HFFc6 (cell line): ENCODE data around the gene DHH. TPM values are rescaled to one million over a fixed set of nuclear protein-coding genes. Genes with fewer than 3 reads are reported as not detected.

Experiments
- DNase-seq: peaks from one replicate; pipeline ENCODE4 v3.0.0-alpha.2; 2018
- H3K27ac Mint-ChIP-seq: 2 replicates; pipeline ENCODE4 v1.8.0; 2020; ENCODE audit warnings: mild to moderate bottlenecking, mixed read lengths
- H3K27me3 Mint-ChIP-seq: 2 replicates; pipeline ENCODE4 v1.8.0; 2021; ENCODE audit warnings: mild to moderate bottlenecking, moderate library complexity, mixed read lengths; ENCODE audit not compliant: insufficient read depth
- H3K36me3 Mint-ChIP-seq: 2 replicates; pipeline ENCODE4 v1.8.0; 2021; ENCODE audit warnings: low read depth, mixed read lengths
- H3K4me1 Mint-ChIP-seq: 2 replicates; pipeline ENCODE4 v1.8.0; 2020; ENCODE audit warnings: low read depth, mixed read lengths
- H3K4me3 Mint-ChIP-seq: 2 replicates; pipeline ENCODE4 v1.8.0; 2020; ENCODE audit warnings: mild to moderate bottlenecking, moderate library complexity, mixed read lengths
- H3K9me3 Mint-ChIP-seq: 2 replicates; pipeline ENCODE4 v1.8.0; 2020; ENCODE audit warnings: mild to moderate bottlenecking, mixed read lengths
- total RNA-seq, 6 experiments: library from RNA; stranded (reverse); fragmentation: NEBNext Ultra II Directional; extraction: Animal tissue kit (Norgen Biotek cat#: 25700); gene quantifications; 2 replicates in 1 of 6; 3 replicates in 5 of 6; pipeline ENCODE4 v1.2.3, GENCODE V29; 2021
- TF ChIP-seq, protein P1 (sequence below): fragments of 200-600 bp; sonication (generic); IDR thresholded peaks from 2 replicates; pipeline ENCODE4 v1.5.0; 2021; ENCODE audit warnings: antibody characterized with exemption, mild to moderate bottlenecking

Gene DHH
- total RNA-seq, 6 experiments from 2014 or later, result 0.07 TPM; not detected in 5

DNA sequence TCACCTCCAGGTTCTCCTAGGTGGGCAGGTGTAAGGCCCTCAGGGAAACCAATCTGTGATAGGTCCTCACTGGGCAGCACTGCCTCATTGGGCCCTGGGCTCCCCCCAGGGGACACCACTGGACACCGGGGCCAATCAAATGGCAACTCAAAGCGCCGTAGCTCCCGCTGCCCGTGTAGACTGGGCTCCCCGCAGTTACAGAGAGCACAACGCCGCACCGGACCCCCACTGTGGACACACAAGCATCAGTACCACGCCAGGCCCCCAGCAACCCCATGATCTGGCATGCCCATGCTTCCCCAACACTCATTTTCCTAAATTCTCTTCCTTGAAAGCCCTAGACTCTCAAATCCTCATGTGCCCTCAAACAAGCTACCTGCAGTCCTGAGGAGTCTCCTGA, 40.1 kb downstream of the DHH start:
- TF ChIP-seq, protein P1, sequence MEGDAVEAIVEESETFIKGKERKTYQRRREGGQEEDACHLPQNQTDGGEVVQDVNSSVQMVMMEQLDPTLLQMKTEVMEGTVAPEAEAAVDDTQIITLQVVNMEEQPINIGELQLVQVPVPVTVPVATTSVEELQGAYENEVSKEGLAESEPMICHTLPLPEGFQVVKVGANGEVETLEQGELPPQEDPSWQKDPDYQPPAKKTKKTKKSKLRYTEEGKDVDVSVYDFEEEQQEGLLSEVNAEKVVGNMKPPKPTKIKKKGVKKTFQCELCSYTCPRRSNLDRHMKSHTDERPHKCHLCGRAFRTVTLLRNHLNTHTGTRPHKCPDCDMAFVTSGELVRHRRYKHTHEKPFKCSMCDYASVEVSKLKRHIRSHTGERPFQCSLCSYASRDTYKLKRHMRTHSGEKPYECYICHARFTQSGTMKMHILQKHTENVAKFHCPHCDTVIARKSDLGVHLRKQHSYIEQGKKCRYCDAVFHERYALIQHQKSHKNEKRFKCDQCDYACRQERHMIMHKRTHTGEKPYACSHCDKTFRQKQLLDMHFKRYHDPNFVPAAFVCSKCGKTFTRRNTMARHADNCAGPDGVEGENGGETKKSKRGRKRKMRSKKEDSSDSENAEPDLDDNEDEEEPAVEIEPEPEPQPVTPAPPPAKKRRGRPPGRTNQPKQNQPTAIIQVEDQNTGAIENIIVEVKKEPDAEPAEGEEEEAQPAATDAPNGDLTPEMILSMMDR, result no peak
- no peaks in the 10 kb centered on the region for H3K9me3 Mint-ChIP-seq
- peaks cover 55% of the 10 kb centered on the region for H3K4me1 Mint-ChIP-seq
- peaks cover 45% of the 10 kb centered on the region for H3K36me3 Mint-ChIP-seq
- no peak overlapping the region for H3K4me3 Mint-ChIP-seq
- DNase-seq, result no peak
- no peaks in the 10 kb centered on the region for H3K27me3 Mint-ChIP-seq
- H3K27ac Mint-ChIP-seq, result peak overlapping the region; percentile 67

- TF ChIP-seq, protein P1, result no peak
- H3K27me3 Mint-ChIP-seq, result no peaks in the 10 kb centered on the region
- no peak overlapping the region for H3K27ac Mint-ChIP-seq
- no peaks in the 10 kb centered on the region for H3K9me3 Mint-ChIP-seq
- peaks cover 59% of the 10 kb centered on the region for H3K4me1 Mint-ChIP-seq
- DNase-seq, result no peak
- H3K36me3 Mint-ChIP-seq, result peaks cover 43% of the 10 kb centered on the region
- H3K4me3 Mint-ChIP-seq, result no peak overlapping the region
Measured at GRCh38 chr12:49054096-49054495, 40.5 kb downstream of the DHH start.

GRCh38 chr12:49052451-49053208, 42.0 kb downstream of the DHH start:
- peaks cover 53% of the 10 kb centered on the region for H3K36me3 Mint-ChIP-seq
- peaks cover 52% of the 10 kb centered on the region for H3K4me1 Mint-ChIP-seq
- no peaks in the 10 kb centered on the region for H3K27me3 Mint-ChIP-seq
- DNase-seq, result no peak
- TF ChIP-seq, protein P1, result peak; percentile 43
- no peak overlapping the region for H3K27ac Mint-ChIP-seq
- no peaks in the 10 kb centered on the region for H3K9me3 Mint-ChIP-seq
- H3K4me3 Mint-ChIP-seq, result no peak overlapping the region

DNA sequence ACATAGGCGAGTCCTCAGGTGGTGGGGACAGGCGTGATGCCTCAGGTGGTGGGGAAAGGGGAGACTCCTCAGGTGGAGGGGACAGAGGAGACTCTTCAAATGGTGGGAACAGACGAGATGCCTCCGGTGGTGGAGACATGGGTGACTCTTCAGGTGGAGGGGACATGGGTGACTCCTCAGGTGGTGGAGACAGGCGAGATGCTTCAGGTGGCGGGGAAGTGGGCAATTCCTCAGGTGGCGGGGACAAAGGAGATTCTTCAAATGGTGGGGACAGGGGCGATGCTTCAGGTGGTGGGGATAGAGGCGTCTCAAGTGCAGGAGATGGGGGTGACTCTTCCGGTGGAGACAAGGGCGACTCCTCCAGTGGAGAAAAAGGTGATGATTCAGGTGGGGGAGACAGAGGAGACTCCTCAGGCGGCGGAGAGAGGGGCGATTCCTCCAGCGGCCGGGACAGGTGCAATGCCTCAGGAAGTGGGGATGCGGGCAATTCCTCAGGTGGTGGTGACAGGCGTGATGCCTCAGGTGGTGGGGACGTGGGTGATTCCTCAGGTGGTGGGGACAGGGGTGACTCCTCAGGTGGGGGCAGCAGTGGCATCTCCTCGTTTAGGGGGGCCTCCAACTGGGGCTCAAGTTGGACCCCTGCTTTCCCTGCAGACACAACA, 42.7 kb downstream of the DHH start:
- no peaks in the 10 kb centered on the region for H3K9me3 Mint-ChIP-seq
- peaks cover 45% of the 10 kb centered on the region for H3K4me1 Mint-ChIP-seq
- no peaks in the 10 kb centered on the region for H3K27me3 Mint-ChIP-seq
- H3K27ac Mint-ChIP-seq, result no peak overlapping the region
- TF ChIP-seq, protein P1, result no peak
- DNase-seq, result no peak
- H3K4me3 Mint-ChIP-seq, result no peak overlapping the region
- peaks cover 54% of the 10 kb centered on the region for H3K36me3 Mint-ChIP-seq

GRCh38 chr12:49051373-49051764, 43.2 kb downstream of the DHH start:
- no peaks in the 10 kb centered on the region for H3K9me3 Mint-ChIP-seq
- H3K27me3 Mint-ChIP-seq, result no peaks in the 10 kb centered on the region
- H3K4me1 Mint-ChIP-seq, result peaks cover 39% of the 10 kb centered on the region
- TF ChIP-seq, protein P1, result no peak
- no peak overlapping the region for H3K4me3 Mint-ChIP-seq
- DNase-seq, result no peak
- no peak overlapping the region for H3K27ac Mint-ChIP-seq
- peaks cover 49% of the 10 kb centered on the region for H3K36me3 Mint-ChIP-seq
